HG02885 (cell line): ENCODE results near the gene DAAM1.
A peak's percentile ranks its signal among the peaks of the same experiment; 100 is the strongest.

Experiments used
- ATAC-seq: cut with Tn5 transposase; IDR thresholded peaks from one replicate; pipeline ENCODE4 v1.9.1; 2021; ENCODE audit warnings: mild to moderate bottlenecking; ENCODE audit not compliant: unreplicated experiment, poor library complexity

The DAAM1 gene

GRCh38 chr14:59309291-59309900, 120.9 kb downstream of the DAAM1 start:
- ATAC-seq: no peak

GRCh38 chr14:59310633-59311032, 122.2 kb downstream of the DAAM1 start:
- no peak for ATAC-seq

- ATAC-seq: no peak
Observed at GRCh38 chr14:59311723-59312122, 123.3 kb downstream of the DAAM1 start.

- peak; percentile 38 for ATAC-seq
Observed at GRCh38 chr14:59313144-59313651, 124.7 kb downstream of the DAAM1 start.

GRCh38 chr14:59313658-59314608, 125.5 kb downstream of the DAAM1 start:
- ATAC-seq: no peak

GRCh38 chr14:59314953-59315599, 126.6 kb downstream of the DAAM1 start:
- ATAC-seq: no peak

GRCh38 chr14:59316151-59316830, 127.8 kb downstream of the DAAM1 start:
- no peak for ATAC-seq

- no peak for ATAC-seq
Observed at GRCh38 chr14:59317346-59317745, 128.9 kb downstream of the DAAM1 start.

- no peak for ATAC-seq
Observed at GRCh38 chr14:59317798-59318505, 129.5 kb downstream of the DAAM1 start.

- ATAC-seq: no peak
Observed at GRCh38 chr14:59318908-59319307, 130.4 kb downstream of the DAAM1 start.

- no peak for ATAC-seq
Observed at GRCh38 chr14:59320361-59320760, 131.9 kb downstream of the DAAM1 start.

GRCh38 chr14:59320763-59321625, 132.5 kb downstream of the DAAM1 start:
- ATAC-seq: no peak

- ATAC-seq: no peak
Observed at GRCh38 chr14:59321626-59321949, 133.1 kb downstream of the DAAM1 start.

GRCh38 chr14:59325906-59326305, 137.4 kb downstream of the DAAM1 start:
- no peak for ATAC-seq

GRCh38 chr14:59328454-59328853, 140.0 kb downstream of the DAAM1 start:
- ATAC-seq: no peak

- peak; percentile 100 for ATAC-seq
Observed at GRCh38 chr14:59330455-59330854, 142.0 kb downstream of the DAAM1 start.

- no peak for ATAC-seq
Observed at GRCh38 chr14:59331217-59331616, 142.8 kb downstream of the DAAM1 start.

GRCh38 chr14:59332727-59333126, 144.3 kb downstream of the DAAM1 start:
- ATAC-seq: no peak

- ATAC-seq: no peak
Observed at GRCh38 chr14:59333235-59333634, 144.8 kb downstream of the DAAM1 start.
